GM19452 (cell line): Measurements from ENCODE around the gene ARHGEF39.

ENCODE experiments used
- ATAC-seq: cut with Tn5 transposase; IDR thresholded peaks from one replicate; pipeline ENCODE4 v1.9.1; 2021; ENCODE audit not compliant: unreplicated experiment

ARHGEF39 gene

DNA sequence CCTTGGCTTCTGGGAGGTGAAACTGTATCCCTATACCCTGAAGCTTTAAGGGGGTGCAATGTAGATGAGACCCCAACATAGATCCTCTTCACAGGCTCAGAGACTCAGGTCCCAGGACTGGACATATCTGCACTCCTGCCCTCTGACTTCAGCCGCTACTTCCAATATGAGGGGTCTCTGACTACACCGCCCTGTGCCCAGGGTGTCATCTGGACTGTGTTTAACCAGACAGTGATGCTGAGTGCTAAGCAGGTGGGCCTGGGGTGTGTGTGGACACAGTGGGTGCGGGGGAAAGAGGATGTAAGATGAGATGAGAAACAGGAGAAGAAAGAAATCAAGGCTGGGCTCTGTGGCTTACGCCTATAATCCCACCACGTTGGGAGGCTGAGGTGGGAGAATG, 14.1 kb upstream of the ARHGEF39 start:
- no peak for ATAC-seq

DNA sequence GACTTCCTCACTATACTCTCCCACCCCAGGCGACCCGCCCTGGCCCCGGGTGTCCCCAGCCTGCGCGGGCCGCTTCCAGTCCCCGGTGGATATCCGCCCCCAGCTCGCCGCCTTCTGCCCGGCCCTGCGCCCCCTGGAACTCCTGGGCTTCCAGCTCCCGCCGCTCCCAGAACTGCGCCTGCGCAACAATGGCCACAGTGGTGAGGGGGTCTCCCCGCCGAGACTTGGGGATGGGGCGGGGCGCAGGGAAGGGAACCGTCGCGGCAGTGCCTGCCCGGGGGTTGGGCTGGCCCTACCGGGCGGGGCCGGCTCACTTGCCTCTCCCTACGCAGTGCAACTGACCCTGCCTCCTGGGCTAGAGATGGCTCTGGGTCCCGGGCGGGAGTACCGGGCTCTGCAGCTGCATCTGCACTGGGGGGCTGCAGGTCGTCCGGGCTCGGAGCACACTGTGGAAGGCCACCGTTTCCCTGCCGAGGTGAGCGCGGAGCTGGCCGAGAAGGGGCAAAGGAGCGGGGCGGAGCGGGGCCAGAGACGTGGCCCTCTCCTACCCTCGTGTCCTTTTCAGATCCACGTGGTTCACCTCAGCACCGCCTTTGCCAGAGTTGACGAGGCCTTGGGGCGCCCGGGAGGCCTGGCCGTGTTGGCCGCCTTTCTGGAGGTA, 10.9 kb upstream of the ARHGEF39 start:
- ATAC-seq, result no peak

DNA sequence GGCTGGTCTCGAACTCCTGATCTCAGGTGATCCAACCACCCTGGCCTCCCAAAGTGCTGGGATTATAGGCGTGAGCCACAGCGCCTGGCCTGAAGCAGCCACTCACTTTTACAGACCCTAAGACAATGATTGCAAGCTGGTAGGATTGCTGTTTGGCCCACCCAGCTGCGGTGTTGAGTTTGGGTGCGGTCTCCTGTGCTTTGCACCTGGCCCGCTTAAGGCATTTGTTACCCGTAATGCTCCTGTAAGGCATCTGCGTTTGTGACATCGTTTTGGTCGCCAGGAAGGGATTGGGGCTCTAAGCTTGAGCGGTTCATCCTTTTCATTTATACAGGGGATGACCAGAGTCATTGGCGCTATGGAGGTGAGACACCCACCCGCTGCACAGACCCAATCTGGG, 10.2 kb upstream of the ARHGEF39 start:
- ATAC-seq, result no peak

DNA sequence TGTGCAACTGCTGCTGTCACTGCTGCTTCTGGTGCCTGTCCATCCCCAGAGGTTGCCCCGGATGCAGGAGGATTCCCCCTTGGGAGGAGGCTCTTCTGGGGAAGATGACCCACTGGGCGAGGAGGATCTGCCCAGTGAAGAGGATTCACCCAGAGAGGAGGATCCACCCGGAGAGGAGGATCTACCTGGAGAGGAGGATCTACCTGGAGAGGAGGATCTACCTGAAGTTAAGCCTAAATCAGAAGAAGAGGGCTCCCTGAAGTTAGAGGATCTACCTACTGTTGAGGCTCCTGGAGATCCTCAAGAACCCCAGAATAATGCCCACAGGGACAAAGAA, 9.0 kb upstream of the ARHGEF39 start:
- ATAC-seq, result no peak

DNA sequence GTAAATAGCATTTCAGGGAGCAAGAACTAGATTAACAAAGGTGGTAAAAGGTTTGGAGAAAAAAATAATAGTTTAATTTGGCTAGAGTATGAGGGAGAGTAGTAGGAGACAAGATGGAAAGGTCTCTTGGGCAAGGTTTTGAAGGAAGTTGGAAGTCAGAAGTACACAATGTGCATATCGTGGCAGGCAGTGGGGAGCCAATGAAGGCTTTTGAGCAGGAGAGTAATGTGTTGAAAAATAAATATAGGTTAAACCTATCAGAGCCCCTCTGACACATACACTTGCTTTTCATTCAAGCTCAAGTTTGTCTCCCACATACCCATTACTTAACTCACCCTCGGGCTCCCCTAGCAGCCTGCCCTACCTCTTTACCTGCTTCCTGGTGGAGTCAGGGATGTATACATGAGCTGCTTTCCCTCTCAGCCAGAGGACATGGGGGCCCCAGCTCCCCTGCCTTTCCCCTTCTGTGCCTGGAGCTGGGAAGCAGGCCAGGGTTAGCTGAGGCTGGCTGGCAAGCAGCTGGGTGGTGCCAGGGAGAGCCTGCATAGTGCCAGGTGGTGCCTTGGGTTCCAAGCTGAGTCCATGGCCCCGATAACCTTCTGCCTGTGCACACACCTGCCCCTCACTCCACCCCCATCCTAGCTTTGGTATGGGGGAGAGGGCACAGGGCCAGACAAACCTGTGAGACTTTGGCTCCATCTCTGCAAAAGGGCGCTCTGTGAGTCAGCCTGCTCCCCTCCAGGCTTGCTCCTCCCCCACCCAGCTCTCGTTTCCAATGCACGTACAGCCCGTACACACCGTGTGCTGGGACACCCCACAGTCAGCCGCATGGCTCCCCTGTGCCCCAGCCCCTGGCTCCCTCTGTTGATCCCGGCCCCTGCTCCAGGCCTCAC, 8.4 kb upstream of the ARHGEF39 start, which contains the start of gene CA9:
Gene CA9 (plus strand): TSS at position 797 of the 893 bp plus-strand sequence. CDS start 32 bp downstream, at position 829.
- no peak for ATAC-seq

DNA sequence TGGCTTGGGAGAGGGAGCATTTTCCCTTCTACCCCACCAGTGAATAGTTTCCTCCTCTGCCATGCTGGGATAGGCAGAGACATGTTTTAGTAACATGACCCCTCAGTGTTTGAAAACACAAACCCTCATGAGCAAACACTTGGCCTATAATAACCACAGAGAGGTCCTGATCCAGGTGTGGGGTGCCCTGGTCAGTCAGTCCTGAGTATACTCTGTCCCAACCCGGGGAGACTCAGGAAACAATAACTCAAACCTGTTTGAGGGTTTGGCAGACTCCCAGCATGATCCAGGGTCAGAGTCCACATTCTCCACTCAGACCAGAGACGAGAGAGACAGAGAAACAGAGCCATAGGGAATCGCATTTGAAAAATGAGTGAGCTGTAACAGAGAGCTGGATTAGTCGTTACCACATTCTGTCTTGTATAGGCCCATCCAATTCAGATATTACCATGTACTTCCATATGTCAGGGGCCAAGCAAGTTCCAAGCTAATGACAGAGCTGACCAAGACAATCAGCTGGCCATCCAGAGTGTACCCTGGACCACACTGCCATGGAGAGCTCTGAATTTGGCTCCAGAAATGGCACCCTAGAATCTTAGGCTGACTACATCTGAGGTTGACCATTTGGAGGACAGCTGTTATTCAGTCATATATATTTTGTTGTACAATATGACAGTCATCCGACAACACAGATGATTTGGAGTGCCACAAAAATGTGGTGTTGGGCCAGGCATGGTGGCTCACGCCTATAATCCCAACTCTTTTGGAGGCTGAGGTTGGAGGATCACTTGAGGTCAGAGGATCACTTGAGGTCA, 4.5 kb upstream of the ARHGEF39 start:
- ATAC-seq, result no peak

DNA sequence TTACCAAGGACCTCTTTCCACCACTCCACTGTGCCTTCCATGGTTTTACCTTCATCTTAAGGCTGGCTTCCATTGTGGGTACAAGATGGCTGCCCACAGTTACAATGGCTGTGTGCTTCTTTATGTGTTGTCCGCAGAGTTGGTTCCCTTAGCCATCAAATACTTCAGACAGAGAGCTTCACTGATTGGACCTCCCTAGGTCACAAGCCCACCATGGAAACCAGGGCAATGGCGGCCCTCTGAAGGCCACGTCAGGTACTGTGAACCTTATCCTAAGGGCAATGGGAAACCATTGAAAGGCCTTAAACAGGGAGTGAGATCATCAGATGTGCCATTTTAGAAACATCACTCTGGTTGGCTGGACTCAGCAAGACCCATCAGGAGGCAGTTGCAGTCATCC, 2.9 kb upstream of the ARHGEF39 start:
- no peak for ATAC-seq

DNA sequence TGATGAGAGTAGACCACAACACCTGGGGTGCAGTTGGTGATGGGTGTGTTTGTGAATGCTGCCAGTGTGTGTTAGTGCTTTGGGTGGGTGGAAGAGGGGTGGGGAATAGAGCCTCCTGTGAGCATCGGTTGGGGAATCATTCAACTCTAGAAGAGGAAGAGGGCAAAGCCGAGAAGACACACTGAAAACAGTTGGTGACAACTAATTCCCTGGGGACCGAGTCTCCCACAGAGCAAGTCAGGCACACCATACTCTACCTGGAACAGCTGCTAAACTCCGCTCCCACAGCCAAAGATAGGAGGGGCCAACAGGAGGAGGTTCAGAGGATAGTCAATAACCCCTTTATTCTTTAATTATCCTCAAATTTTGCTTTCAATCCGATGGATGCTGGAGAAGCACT, 1.6 kb upstream of the ARHGEF39 start:
- no peak for ATAC-seq

DNA sequence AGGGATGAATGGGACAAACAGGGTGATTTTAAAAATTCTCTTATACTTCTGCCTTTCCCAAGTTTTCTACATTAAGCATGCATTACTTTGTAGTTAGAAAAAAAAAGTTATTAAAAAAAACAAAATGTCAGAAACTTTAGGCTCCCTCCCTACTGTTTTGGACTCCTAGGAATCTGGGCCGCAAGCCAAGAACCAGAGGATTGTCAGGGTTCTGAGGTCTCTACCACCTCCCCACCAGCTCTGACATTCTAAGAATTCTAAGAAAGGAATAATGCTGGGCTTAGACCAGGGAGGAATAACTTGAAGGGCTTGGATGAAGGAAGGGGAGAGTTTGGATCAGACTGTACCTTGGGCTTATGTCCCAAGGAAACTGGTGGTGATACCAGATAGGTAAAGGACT, 1.1 kb upstream of the ARHGEF39 start:
- no peak for ATAC-seq

DNA sequence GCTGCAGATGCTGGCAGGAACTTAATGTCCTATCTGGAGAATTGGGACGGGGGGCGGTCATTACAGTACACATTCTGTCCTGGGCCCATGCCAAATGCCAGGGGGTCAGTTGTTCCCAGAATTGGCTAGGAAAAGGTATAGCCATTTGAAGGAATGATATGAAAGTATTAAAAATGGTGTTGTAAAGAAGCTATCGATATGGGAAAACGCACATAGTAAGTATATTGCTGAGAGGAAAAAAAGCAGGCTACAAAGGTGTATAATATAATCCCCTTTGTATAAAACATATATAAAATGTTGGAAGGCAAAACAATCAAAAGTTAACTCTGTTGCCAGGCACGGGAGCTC, 450 bp upstream of the ARHGEF39 start:
- no peak for ATAC-seq

DNA sequence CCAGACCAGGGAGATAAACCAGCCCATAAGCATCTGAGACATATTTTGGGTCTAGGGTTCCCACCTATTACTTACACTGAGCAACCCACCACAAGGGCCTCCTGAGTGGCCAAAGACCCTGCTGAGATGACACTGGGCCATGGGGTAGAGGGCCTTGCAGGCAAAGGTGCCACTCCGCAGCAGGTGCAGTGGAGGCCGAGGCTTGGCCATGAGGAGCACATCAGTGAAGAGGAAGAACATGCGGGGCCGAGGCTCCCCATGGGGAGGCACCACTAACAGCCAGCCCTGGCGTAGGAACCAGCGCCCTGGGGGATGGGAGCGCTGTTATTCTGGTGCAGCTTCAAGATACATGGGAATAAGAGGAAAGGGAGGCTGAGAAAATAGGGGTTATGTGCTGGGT, 2.6 kb downstream of the ARHGEF39 start:
- no peak for ATAC-seq

DNA sequence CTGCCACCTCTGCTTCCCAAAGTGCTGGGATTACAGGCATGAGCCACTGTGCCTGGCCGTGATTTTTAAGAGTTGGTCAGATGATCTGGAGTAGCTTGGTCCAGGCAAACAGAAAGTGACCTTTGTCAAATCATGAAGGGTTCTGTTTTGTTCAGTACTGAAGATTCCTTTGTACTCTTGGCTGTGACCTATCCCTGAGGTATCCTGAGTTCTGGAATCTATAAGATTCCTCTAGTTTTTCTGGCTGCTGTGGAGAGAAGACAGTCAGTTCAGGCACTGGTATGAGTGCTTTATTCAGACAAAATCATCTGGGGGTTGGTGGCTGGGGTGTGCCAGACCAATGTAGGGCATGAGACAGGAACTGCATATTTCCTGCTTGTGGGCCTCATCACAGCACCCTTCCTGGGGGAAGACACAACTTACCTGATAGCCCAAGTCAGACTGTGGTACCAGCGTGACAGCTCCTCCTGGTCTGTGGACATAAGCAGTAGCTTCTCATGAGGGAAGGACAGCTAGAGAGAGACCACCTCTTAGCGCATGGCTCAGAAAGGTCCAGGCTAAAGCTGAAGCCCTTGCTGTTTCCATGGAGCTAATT, 3.1 kb downstream of the ARHGEF39 start:
- no peak for ATAC-seq

DNA sequence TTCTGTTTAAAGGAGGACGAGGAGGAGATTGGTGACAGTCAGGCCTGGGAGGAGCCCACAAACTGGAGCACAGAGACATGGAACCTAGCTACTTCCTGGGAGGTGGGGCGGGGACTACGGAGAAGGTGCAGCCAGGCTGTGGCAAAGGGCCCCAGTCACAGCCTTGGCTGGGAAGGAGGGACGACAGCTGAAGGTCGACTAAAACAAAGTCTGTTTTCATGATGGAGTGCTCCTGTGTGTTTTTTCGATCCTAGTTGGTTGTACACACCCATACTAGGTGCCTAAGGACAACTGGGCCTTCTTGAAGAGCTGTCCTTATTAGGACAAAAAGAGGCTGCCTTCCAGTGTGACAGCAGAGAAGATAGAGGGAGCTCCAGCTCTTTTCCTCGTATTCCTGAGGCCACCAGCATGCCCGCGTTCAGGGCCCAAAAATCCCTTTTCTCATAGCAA, 4.0 kb downstream of the ARHGEF39 start:
- ATAC-seq, result no peak

DNA sequence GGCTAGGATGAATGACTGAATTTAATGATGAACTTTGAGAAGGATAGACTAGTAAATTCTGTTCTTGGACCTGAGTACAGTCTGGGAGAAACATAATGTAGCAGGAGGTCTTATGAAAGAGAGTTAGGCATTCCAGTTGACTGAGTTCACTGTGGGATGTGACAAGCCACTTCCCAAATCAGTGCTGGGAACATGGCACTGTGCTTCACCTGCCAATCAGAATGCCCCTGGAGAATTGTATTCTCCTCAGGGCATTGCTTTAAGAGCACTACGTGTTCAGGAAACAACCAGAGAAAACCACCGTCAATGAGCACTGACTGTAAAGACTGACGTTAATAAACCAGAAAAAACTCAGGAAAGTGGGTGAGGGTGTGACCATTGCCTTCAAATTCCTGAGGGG, 5.7 kb downstream of the ARHGEF39 start:
- no peak for ATAC-seq

DNA sequence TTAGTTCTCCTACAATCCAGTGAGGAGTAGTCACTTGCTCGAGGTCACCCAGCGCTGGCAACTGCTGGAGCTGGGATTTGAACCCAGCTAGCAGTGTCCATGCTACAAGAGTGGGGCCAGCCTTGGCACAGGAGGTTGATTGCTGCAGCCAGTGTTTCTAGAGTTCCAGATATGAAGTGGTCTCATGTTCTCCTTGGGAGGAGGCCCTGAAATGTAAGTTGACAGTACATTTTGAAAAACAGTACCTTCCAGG, 6.1 kb downstream of the ARHGEF39 start:
- no peak for ATAC-seq

DNA sequence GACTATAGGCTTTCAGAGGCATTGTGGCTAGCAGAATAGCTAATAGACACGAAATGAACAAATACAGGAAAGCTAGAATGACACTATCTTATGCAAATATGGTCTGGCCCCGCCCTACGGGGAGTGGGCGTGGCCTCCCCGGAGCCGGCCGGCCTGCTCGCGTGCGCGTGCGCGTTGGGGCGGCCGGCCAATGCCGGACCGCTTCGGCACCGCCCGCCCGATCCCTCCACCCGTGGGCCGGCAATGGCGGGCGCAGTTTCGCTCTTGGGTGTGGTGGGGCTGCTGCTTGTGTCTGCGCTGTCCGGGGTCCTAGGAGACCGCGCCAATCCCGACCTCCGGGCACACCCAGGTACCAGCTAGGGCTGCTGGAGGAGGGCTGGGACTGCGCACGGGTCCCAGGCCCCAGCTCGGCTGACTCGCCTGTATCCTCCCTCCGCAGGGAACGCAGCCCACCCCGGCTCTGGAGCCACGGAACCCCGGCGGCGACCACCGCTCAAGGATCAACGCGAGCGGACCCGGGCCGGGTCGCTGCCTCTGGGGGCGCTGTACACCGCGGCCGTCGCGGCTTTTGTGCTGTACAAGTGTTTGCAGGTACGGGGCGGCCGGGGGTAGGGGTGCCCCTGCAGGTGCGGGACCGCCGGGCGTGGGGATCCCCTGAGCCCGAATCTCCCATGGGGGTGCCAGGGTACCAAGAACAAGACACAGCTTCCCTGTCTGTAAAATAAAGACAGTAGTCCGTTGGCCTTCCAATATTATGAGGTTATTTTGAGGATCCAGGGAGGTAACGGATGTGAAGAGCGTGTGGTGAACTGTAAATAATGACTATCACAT, 6.6 kb downstream of the ARHGEF39 start, which contains the start of gene CCDC107:
Gene CCDC107 (plus strand): TSS at position 156 of the 831 bp plus-strand sequence. CDS start 88 bp downstream, at position 244.
- ATAC-seq, result peak; percentile 60

DNA sequence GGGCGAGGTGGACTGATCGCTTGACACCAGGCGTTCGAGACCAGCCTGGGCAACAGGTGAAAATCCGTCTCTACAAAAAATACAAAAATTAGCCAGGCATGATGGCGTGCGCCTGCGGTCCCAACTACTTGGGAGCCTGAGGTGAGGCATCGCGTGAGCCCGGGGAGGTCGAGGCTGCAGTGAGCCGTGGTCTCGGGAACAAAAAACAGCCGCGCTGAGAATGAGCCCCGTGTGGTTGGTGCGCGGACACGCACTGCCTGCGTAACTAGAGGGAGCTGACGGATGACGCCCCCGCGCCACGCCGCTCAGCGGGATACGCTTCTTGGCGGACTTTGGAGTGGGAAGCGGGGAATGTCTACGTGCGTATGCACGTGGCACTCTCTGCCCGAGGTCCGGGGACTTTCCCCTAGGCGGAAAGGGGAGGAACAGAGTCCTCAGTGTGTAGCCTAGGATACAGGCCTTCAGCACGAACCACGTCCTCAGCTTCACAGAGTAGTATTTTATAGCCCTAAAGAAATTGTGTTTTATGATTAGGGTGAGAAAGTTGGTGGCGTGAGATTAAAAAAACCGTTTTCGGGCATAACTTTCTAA, 7.4 kb downstream of the ARHGEF39 start, which contains the start of gene RMRP:
Gene RMRP (minus strand): TSS at position 474 of the 591 bp plus-strand sequence.
- ATAC-seq, result peak; percentile 89

DNA sequence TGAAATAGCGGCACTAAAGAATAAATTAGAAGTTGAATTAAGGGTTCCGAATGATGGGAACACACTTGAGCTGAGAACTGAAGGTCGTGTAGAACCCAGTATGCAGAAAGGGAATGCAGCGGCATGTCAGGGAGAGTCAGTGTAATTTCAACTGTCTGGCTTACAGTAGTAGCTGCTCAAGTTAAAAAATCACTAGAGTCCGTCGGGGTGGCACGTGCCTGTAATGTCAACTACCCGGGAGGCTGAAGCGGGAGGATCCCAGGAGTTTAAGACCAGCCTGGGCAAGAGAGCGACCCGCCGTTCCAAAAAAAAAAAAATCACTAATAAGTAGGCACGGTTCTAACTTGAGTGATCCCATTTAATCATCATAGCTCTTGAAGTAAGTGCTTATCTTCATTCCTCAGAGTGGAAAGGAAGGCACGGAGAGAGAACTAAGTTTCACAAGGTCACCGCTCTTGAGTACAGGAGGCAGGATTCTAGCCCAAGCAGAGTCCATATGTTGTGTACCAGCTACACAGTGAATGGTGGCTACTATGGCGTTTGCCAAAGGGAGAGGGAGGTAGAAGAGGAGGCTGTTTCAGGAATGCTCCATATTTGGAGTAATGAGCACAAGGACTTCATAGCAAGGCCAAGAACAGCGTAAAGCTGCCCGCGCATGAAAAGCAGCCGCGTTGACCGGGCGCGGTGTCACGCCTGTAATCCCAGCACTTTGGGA, 8.0 kb downstream of the ARHGEF39 start:
- no peak for ATAC-seq

DNA sequence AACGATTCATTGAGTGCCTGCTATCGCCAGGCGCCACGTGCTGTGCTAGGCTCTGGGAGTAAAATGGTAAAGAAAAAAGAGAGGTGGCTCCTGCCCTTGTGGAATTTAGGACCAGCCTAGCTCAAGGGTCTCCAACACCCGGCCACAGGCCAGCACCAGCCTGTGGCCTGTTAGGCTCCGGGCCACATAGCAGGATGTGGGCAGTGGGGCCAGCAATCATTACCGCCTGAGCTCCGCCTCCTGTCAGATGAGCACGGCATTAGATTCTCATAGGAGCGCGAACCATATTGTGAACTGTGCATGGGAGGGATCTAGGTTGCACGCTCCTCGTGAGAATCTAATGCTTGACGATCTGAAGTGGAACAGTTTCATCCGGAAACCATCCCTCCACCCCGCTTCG, 8.6 kb downstream of the ARHGEF39 start:
- no peak for ATAC-seq
